SJSA1 (cell line): ENCODE measurements around the gene PRXL2A. TPM values are rescaled to one million over a fixed set of nuclear protein-coding genes. Genes with fewer than 3 reads are reported as not detected.

Experiments
- DNase-seq, 2 experiments: peaks; one replicate each; pipeline ENCODE4 v3.0.0-alpha.2; 2015 to 2020; ENCODE audit warnings: low spot score in 2 of 2, low read depth in 1 of 2
- H3K27ac ChIP-seq: fragments of 250-450 bp; sonication (Bioruptor Pico); 2 replicates; pipeline ENCODE4 v1.5.1; 2020; ENCODE audit warnings: mild to moderate bottlenecking, moderate library complexity
- H3K27me3 ChIP-seq: fragments of 250-450 bp; sonication (Bioruptor Pico); replicated peaks from 2 replicates; pipeline ENCODE4 v1.5.1; 2020; ENCODE audit warnings: mild to moderate bottlenecking, moderate library complexity
- H3K36me3 ChIP-seq: fragments of 250-450 bp; sonication (Bioruptor Pico); 2 replicates; pipeline ENCODE4 v1.5.1; 2020; ENCODE audit warnings: mild to moderate bottlenecking
- H3K4me1 ChIP-seq: fragments of 250-450 bp; sonication (Bioruptor Pico); replicated peaks from 2 replicates; pipeline ENCODE4 v1.6.1; 2021; ENCODE audit warnings: mild to moderate bottlenecking
- H3K4me3 ChIP-seq: fragments of 250-450 bp; sonication (Bioruptor Pico); 2 replicates; pipeline ENCODE4 v1.5.1; 2020; ENCODE audit warnings: mild to moderate bottlenecking
- H3K9me3 ChIP-seq: fragments of 250-450 bp; sonication (Bioruptor Pico); replicated peaks from 2 replicates; pipeline ENCODE4 v1.5.1; 2020; ENCODE audit warnings: mild to moderate bottlenecking
- total RNA-seq: library from RNA; depleted of rRNA; stranded (reverse); fragments of >200 nt; shearing (Covaris generic); gene quantifications from 2 replicates; pipeline ENCODE4 v1.2.3, GENCODE V29; 2014

Gene PRXL2A
- total RNA-seq, 1 experiment from 2014 or later: 51.8 TPM

DNA sequence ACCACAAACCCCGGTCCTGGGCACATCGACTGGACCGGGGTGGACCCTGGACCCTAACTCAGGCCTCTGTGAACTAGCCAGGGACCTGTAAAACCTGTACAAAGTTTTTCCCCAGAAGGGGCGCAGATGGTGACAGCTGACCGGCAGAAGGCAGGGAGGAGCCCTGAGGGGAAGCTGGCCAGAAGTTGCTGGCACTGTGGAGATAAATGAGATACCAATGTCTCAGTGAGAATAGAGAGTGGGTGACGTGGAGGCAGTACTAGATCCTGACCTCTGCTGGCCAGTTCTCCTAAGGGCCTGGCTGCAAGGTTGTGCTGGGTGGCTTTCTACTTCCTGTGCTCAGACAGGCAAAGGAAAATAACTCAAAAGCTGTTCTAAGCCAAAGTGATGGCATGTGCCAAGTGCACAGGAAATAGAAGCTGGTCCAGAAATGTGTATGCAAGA, 35.2 kb downstream of the PRXL2A start:
- H3K4me3 ChIP-seq: no peak overlapping the region
- H3K9me3 ChIP-seq: no peaks in the 10 kb centered on the region
- no peaks in the 10 kb centered on the region for H3K27me3 ChIP-seq
- H3K36me3 ChIP-seq: no peaks in the 10 kb centered on the region
- DNase-seq: peak; percentile 52 to 60
- peak overlapping the region; percentile 62 for H3K27ac ChIP-seq
- peaks cover 36% of the 10 kb centered on the region for H3K4me1 ChIP-seq

GRCh38 chr10:80444124-80444523, 35.8 kb downstream of the PRXL2A start:
- no peaks in the 10 kb centered on the region for H3K36me3 ChIP-seq
- H3K27me3 ChIP-seq: no peaks in the 10 kb centered on the region
- H3K4me3 ChIP-seq: no peak overlapping the region
- peak; percentile 67 to 76 for DNase-seq
- H3K27ac ChIP-seq: peak overlapping the region; percentile 62
- H3K4me1 ChIP-seq: peaks cover 36% of the 10 kb centered on the region
- no peaks in the 10 kb centered on the region for H3K9me3 ChIP-seq

DNA sequence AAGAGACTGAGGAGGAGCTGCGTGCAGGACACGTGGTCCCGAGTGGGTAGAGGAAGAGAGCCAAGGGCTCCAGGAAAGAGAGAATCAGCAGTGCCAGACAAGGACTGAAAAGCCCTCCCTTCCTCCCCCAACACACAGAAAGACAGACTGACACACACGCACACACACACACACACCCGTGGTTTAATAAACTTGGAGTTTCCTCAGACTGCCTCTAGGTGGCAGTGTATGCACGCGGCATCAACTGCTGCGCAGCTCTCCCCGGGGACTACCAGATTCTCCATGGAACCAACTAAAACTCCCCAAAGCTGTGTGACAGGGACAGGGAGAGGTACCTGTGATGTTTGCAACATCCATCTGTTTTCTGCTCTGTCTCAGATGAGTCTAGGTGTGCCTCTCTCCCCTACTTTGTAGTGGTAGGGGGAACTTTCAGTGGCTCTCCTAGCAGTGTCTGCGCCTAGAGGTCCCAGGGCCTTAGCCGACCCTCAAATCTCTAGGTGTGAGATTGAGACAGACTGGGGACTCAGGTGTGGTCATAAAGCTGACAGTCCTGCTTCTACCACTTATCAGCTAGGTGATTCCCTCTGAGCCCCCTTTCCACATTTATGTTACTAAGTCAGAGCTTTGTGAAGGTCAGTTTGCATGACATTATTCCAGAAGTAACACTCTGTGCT, 36.4 kb downstream of the PRXL2A start:
- H3K27ac ChIP-seq: peak overlapping the region; percentile 62
- H3K9me3 ChIP-seq: no peaks in the 10 kb centered on the region
- H3K4me1 ChIP-seq: peaks cover 36% of the 10 kb centered on the region
- no peaks in the 10 kb centered on the region for H3K27me3 ChIP-seq
- DNase-seq: peak in 1 of 2 experiments; percentile 71
- no peak overlapping the region for H3K4me3 ChIP-seq
- no peaks in the 10 kb centered on the region for H3K36me3 ChIP-seq

GRCh38 chr10:80447436-80448190, 39.3 kb downstream of the PRXL2A start:
- no peak overlapping the region for H3K4me3 ChIP-seq
- no peak for DNase-seq
- H3K4me1 ChIP-seq: peaks cover 34% of the 10 kb centered on the region
- no peaks in the 10 kb centered on the region for H3K36me3 ChIP-seq
- no peak overlapping the region for H3K27ac ChIP-seq
- H3K27me3 ChIP-seq: no peaks in the 10 kb centered on the region
- no peaks in the 10 kb centered on the region for H3K9me3 ChIP-seq

DNA sequence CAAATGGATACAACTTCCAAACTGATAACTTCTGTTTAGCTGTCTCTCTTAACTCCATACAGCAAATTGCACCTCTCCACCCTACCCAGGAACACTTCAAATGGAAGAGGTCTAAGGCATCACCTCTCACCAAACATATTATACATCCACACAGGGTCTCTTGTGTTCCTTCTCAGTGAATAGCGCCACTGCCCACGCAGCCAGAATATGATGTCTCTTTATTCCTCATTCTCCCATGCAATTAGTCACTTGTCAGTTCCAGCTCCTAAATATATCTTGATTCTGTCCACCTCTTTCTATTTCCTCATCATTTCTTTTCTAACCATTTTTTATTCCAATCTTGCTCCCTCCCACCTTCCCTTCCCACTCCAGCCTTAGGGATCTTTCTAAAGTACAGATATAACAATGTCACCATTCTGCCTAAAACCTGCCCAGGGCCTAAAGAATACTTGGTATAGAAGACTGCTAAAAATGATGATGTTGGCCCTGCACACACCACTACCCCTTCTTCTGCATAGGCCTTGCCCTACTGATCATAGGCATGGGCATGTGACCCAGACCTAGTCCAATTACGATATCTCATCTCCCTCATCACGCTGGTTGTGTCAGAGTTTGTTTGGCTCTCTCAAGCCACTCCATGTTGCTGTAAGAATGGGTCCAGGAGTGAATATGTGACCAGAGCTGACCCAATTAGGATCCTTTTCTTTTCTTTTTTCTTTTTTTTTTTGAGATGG, 40.0 kb downstream of the PRXL2A start:
- H3K27ac ChIP-seq: no peak overlapping the region
- H3K4me1 ChIP-seq: peaks cover 30% of the 10 kb centered on the region
- no peak overlapping the region for H3K4me3 ChIP-seq
- no peaks in the 10 kb centered on the region for H3K27me3 ChIP-seq
- H3K9me3 ChIP-seq: no peaks in the 10 kb centered on the region
- no peaks in the 10 kb centered on the region for H3K36me3 ChIP-seq
- DNase-seq: no peak

DNA sequence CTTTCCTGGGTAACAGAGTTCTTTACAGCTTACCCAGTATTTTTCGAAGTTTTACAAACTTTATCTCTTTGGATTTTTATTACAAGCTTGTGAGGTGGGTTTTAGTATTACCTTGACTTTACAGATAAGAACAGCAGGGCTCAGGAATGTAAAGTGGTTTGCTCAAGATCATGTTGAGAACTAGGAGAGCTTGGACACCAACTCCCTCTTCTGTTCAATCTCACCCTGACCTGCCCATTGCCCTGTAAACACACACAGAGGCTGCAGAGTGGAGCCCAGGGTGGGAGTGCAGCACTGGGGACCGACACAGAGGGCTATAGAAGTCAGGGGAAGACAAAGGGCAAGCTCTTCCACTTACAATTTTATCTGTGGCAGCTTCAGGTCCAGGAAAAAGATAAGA, 41.2 kb downstream of the PRXL2A start:
- H3K36me3 ChIP-seq: peaks cover 4% of the 10 kb centered on the region
- H3K27ac ChIP-seq: no peak overlapping the region
- H3K4me3 ChIP-seq: no peak overlapping the region
- DNase-seq: no peak
- peaks cover 24% of the 10 kb centered on the region for H3K4me1 ChIP-seq
- no peaks in the 10 kb centered on the region for H3K27me3 ChIP-seq
- H3K9me3 ChIP-seq: no peaks in the 10 kb centered on the region

GRCh38 chr10:80451132-80451531, 42.8 kb downstream of the PRXL2A start:
- Histone ChIP-seq H3K9me3 (no peaks in the 10 kb centered on the region), H3K4me3 (no peak overlapping the region), H3K36me3 (peaks cover 14% of the 10 kb centered on the region), H3K27ac (no peak overlapping the region), H3K27me3 (no peaks in the 10 kb centered on the region), H3K4me1 (peaks cover 25% of the 10 kb centered on the region)
- DNase-seq: no peak

- no peak for DNase-seq
- no peak overlapping the region for H3K27ac ChIP-seq
- H3K9me3 ChIP-seq: no peaks in the 10 kb centered on the region
- peaks cover 34% of the 10 kb centered on the region for H3K4me1 ChIP-seq
- H3K27me3 ChIP-seq: no peaks in the 10 kb centered on the region
- no peak overlapping the region for H3K4me3 ChIP-seq
- H3K36me3 ChIP-seq: peaks cover 18% of the 10 kb centered on the region
Measured at GRCh38 chr10:80452069-80452468, 43.7 kb downstream of the PRXL2A start.

GRCh38 chr10:80452640-80453039, 44.3 kb downstream of the PRXL2A start:
- Histone ChIP-seq H3K27ac (no peak overlapping the region), H3K27me3 (no peaks in the 10 kb centered on the region), H3K4me3 (no peak overlapping the region)

GRCh38 chr10:80453056-80453841, 44.9 kb downstream of the PRXL2A start:
- Histone ChIP-seq H3K27me3 (no peaks in the 10 kb centered on the region), H3K27ac (peak overlapping the region; percentile 46; the same call in 1 of the 2 replicates), H3K4me1 (peaks cover 40% of the 10 kb centered on the region), H3K36me3 (peaks cover 27% of the 10 kb centered on the region), H3K9me3 (no peaks in the 10 kb centered on the region), H3K4me3 (peak overlapping the region; percentile 99)
- DNase-seq: peak in 1 of 2 experiments; percentile 76

More at GRCh38 chr10:80452640-80453039, 44.3 kb downstream of the PRXL2A start:
- DNase-seq: no peak
- peaks cover 34% of the 10 kb centered on the region for H3K4me1 ChIP-seq
- no peaks in the 10 kb centered on the region for H3K9me3 ChIP-seq
- H3K36me3 ChIP-seq: peaks cover 23% of the 10 kb centered on the region

GRCh38 chr10:80453842-80454512, 45.6 kb downstream of the PRXL2A start, which contains the start of gene TSPAN14:
Gene TSPAN14 (plus strand): TSS chr10:80454310. CDS start chr10:80489234, 34,924 bp downstream.
- peak within 1 kb of the TSS; percentile 99 for H3K4me3 ChIP-seq
- peaks cover 27% of the 10 kb centered on the region for H3K36me3 ChIP-seq
- no peaks in the 10 kb centered on the region for H3K9me3 ChIP-seq
- peaks cover 47% of the 10 kb centered on the region for H3K4me1 ChIP-seq
- H3K27me3 ChIP-seq: no peaks in the 10 kb centered on the region
- H3K27ac ChIP-seq: peak within 1 kb of the TSS; percentile 87
- peak; percentile 74 to 80 for DNase-seq

GRCh38 chr10:80454513-80455460, 46.4 kb downstream of the PRXL2A start:
- DNase-seq: no peak
- peaks cover 55% of the 10 kb centered on the region for H3K4me1 ChIP-seq
- H3K36me3 ChIP-seq: peaks cover 33% of the 10 kb centered on the region
- H3K4me3 ChIP-seq: peak overlapping the region; percentile 99
- H3K27me3 ChIP-seq: no peaks in the 10 kb centered on the region
- H3K9me3 ChIP-seq: no peaks in the 10 kb centered on the region
- peak overlapping the region; percentile 87 for H3K27ac ChIP-seq
